GM19023 (cell line): Measurements from ENCODE around the gene NIPAL3.

Source experiments
- ATAC-seq: cut with Tn5 transposase; IDR thresholded peaks from one replicate; pipeline ENCODE4 v1.9.1; 2021; ENCODE audit warnings: mild to moderate bottlenecking, moderate library complexity; ENCODE audit not compliant: unreplicated experiment

Gene NIPAL3

GRCh38 chr1:24390924-24391782, 24.4 kb upstream of the NIPAL3 start:
- ATAC-seq, result no peak

- ATAC-seq, result peak; percentile 77
Observed at GRCh38 chr1:24391882-24392603, 23.6 kb upstream of the NIPAL3 start.

GRCh38 chr1:24392604-24392946, 23.0 kb upstream of the NIPAL3 start:
- no peak for ATAC-seq

GRCh38 chr1:24392982-24393650, 22.5 kb upstream of the NIPAL3 start:
- no peak for ATAC-seq

- ATAC-seq, result no peak
Observed at GRCh38 chr1:24393892-24394291, 21.7 kb upstream of the NIPAL3 start.

- ATAC-seq, result no peak
Observed at GRCh38 chr1:24400065-24400464, 15.5 kb upstream of the NIPAL3 start.

GRCh38 chr1:24403806-24404205, 11.8 kb upstream of the NIPAL3 start:
- ATAC-seq, result no peak

- ATAC-seq, result no peak
Observed at GRCh38 chr1:24406788-24407187, 8.8 kb upstream of the NIPAL3 start.

GRCh38 chr1:24409535-24409934, 6.1 kb upstream of the NIPAL3 start:
- no peak for ATAC-seq

- ATAC-seq, result no peak
Observed at GRCh38 chr1:24410750-24411149, 4.9 kb upstream of the NIPAL3 start.

GRCh38 chr1:24411963-24412362, 3.6 kb upstream of the NIPAL3 start:
- ATAC-seq, result no peak

GRCh38 chr1:24412408-24412807, 3.2 kb upstream of the NIPAL3 start:
- no peak for ATAC-seq

GRCh38 chr1:24413350-24414163, 2.0 kb upstream of the NIPAL3 start, which contains the start of gene STPG1:
TSS of gene STPG1 (minus strand) at chr1:24413782. CDS start at chr1:24401388, 12,394 bp downstream.
- no peak for ATAC-seq

GRCh38 chr1:24414775-24415333, 748 bp upstream of the NIPAL3 start:
- no peak for ATAC-seq

- peak; percentile 14 for ATAC-seq
Observed at GRCh38 chr1:24415910-24416665, 486 bp downstream of the NIPAL3 start.

GRCh38 chr1:24416666-24417391, 1.2 kb downstream of the NIPAL3 start:
- no peak for ATAC-seq

GRCh38 chr1:24417681-24418080, 2.1 kb downstream of the NIPAL3 start:
- ATAC-seq, result no peak

GRCh38 chr1:24418898-24419628, 3.5 kb downstream of the NIPAL3 start:
- no peak for ATAC-seq
